Stimulated activated CD4-positive, alpha-beta T cell treated with anti-CD3 and anti-CD28 coated beads, Interleukin-1b, Interleukin-23, amount 100 ng/mL, for 1 hour (primary cell): ENCODE measurements around the gene RBPMS2.

ENCODE experiments used
- DNase-seq, 2 donors: peaks; one replicate each; pipeline ENCODE4 v3.0.0-alpha.2; 2020; ENCODE audit warnings: low read depth in 2 of 2

The RBPMS2 gene

DNA sequence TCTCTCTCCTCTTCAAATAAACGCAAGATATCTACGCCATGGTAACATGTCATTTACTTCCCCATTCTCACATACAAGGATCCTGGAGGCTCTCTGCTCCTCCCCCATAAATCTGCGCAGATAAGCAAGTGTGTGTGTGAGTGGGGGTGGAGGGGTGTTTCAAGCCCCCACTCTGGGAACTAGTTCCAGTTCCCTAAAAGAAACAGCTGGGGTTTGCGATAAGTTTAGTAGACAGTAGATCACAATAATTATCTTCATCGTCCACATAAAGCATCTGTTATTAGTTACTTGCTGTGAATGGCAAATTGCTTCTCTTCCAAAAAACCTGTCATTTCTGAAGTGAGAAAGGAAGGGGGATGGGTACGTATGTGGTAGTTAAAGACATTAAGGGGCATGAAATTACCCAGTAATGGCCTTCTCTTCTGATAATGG, 79.8 kb downstream of the RBPMS2 start:
- DNase-seq = no peak

- DNase-seq = no peak
Observed at GRCh38 chr15:64694816-64695215, 80.6 kb downstream of the RBPMS2 start.

DNA sequence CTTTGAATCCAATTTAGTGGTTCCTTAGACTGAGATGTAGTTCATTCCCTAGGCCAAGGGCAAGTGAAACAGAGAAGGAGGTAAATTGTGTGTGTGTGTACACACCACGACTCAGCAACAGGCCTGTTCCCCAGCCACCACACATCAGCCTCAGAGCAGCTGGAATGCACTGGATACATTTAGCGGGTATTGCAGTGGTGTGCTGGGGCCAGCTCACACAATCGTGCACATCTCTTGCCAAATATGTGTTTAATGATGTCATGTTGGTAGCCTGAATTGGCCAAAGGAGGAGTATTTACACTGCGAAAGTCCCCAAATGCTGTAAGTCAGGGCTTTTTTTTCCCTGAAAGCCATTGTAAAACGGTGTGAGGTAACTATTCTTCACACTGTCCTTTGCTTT, 82.3 kb downstream of the RBPMS2 start:
- DNase-seq = no peak

GRCh38 chr15:64691896-64692565, 83.4 kb downstream of the RBPMS2 start:
- DNase-seq = no peak

GRCh38 chr15:64690578-64691296, 84.7 kb downstream of the RBPMS2 start:
- no peak for DNase-seq

GRCh38 chr15:64690008-64690407, 85.4 kb downstream of the RBPMS2 start:
- no peak for DNase-seq
